IPS-20b (cell line): ENCODE data around the gene RINL.

ENCODE experiments used
- H3K27ac ChIP-seq: one replicate; pipeline ENCODE4 v1.5.1; 2013; ENCODE audit warnings: low read length
- H3K27me3 ChIP-seq: 2 replicates; pipeline ENCODE4 v1.6.1; 2013; ENCODE audit warnings: mild to moderate bottlenecking, low read length, inconsistent platforms; ENCODE audit not compliant: insufficient read depth
- H3K36me3 ChIP-seq: 2 replicates; pipeline ENCODE4 v1.6.1; 2013; ENCODE audit warnings: low read depth, mild to moderate bottlenecking, inconsistent platforms, low read length, moderate library complexity; ENCODE audit not compliant: insufficient read depth
- H3K4me1 ChIP-seq: 2 replicates; pipeline ENCODE4 v1.6.1; 2013; ENCODE audit warnings: mild to moderate bottlenecking, control low read depth, inconsistent platforms, low read length, moderate library complexity; ENCODE audit not compliant: insufficient read depth
- H3K4me3 ChIP-seq: 2 replicates; pipeline ENCODE4 v1.5.1; 2013; ENCODE audit warnings: mild to moderate bottlenecking, low read length, inconsistent platforms
- H3K9ac ChIP-seq: 2 replicates; pipeline ENCODE4 v1.6.1; 2013; ENCODE audit warnings: low read depth, mild to moderate bottlenecking, inconsistent platforms, low read length, moderate library complexity
- H3K9me3 ChIP-seq: 2 replicates; pipeline ENCODE4 v1.6.1; 2013; ENCODE audit warnings: mild to moderate bottlenecking, low read depth, low read length, inconsistent platforms; ENCODE audit not compliant: insufficient read depth

Gene RINL

GRCh38 chr19:38915329-38916321 is 37.5 kb upstream of the RINL start:
- H3K9me3 ChIP-seq, result no peaks in the 10 kb centered on the region
- no peak overlapping the region for H3K4me3 ChIP-seq
- H3K27ac ChIP-seq, result no peak overlapping the region
- H3K27me3 ChIP-seq, result peaks cover 21% of the 10 kb centered on the region
- no peaks in the 10 kb centered on the region for H3K4me1 ChIP-seq
- H3K36me3 ChIP-seq, result peaks cover 3% of the 10 kb centered on the region
- no peak overlapping the region for H3K9ac ChIP-seq

- Histone ChIP-seq H3K27ac (no peak overlapping the region), H3K9me3 (no peaks in the 10 kb centered on the region), H3K4me1 (no peaks in the 10 kb centered on the region), H3K27me3 (peaks cover 21% of the 10 kb centered on the region), H3K36me3 (no peaks in the 10 kb centered on the region), H3K4me3 (no peak overlapping the region), H3K9ac (no peak overlapping the region)
Observed at GRCh38 chr19:38913958-38914357, 35.9 kb upstream of the RINL start.

GRCh38 chr19:38912600-38913514 is 34.8 kb upstream of the RINL start:
- Histone ChIP-seq H3K9me3 (no peaks in the 10 kb centered on the region), H3K4me3 (no peak overlapping the region), H3K27me3 (peaks cover 21% of the 10 kb centered on the region), H3K27ac (no peak overlapping the region), H3K9ac (no peak overlapping the region), H3K36me3 (no peaks in the 10 kb centered on the region), H3K4me1 (no peaks in the 10 kb centered on the region)

- Histone ChIP-seq H3K9ac (no peak overlapping the region), H3K4me3 (no peak overlapping the region), H3K27me3 (peaks cover 21% of the 10 kb centered on the region), H3K27ac (no peak overlapping the region), H3K36me3 (no peaks in the 10 kb centered on the region), H3K9me3 (no peaks in the 10 kb centered on the region), H3K4me1 (no peaks in the 10 kb centered on the region)
Observed at GRCh38 chr19:38911388-38912001, 33.4 kb upstream of the RINL start.

- no peaks in the 10 kb centered on the region for H3K9me3 ChIP-seq
- H3K36me3 ChIP-seq, result peaks cover 5% of the 10 kb centered on the region; the same call in 1 of the 2 replicates
- no peaks in the 10 kb centered on the region for H3K4me1 ChIP-seq
- H3K9ac ChIP-seq, result no peak overlapping the region
- H3K4me3 ChIP-seq, result no peak overlapping the region
- peaks cover 21% of the 10 kb centered on the region for H3K27me3 ChIP-seq
- no peak overlapping the region for H3K27ac ChIP-seq
Observed at GRCh38 chr19:38910488-38910887, 32.4 kb upstream of the RINL start.

GRCh38 chr19:38908911-38909310 is 30.8 kb upstream of the RINL start:
- Histone ChIP-seq H3K4me1 (no peaks in the 10 kb centered on the region), H3K4me3 (no peak overlapping the region), H3K36me3 (peaks cover 16% of the 10 kb centered on the region; the same call in 1 of the 2 replicates), H3K27ac (no peak overlapping the region), H3K9ac (no peak overlapping the region), H3K9me3 (no peaks in the 10 kb centered on the region), H3K27me3 (peaks cover 21% of the 10 kb centered on the region)

GRCh38 chr19:38907670-38908069 is 29.6 kb upstream of the RINL start:
- Histone ChIP-seq H3K27me3 (peaks cover 17% of the 10 kb centered on the region), H3K9ac (no peak overlapping the region), H3K27ac (no peak overlapping the region), H3K36me3 (peaks cover 16% of the 10 kb centered on the region; the same call in 1 of the 2 replicates), H3K4me3 (no peak overlapping the region), H3K4me1 (no peaks in the 10 kb centered on the region), H3K9me3 (no peaks in the 10 kb centered on the region)

- peaks cover 13% of the 10 kb centered on the region; the same call in 1 of the 2 replicates for H3K27me3 ChIP-seq
- H3K27ac ChIP-seq, result no peak overlapping the region
- H3K9ac ChIP-seq, result no peak overlapping the region
Observed at GRCh38 chr19:38907227-38907626, 29.2 kb upstream of the RINL start.

GRCh38 chr19:38905620-38906019 is 27.5 kb upstream of the RINL start:
- H3K9me3 ChIP-seq, result no peaks in the 10 kb centered on the region
- H3K27me3 ChIP-seq, result no peaks in the 10 kb centered on the region
- no peak overlapping the region for H3K27ac ChIP-seq
- no peak overlapping the region for H3K9ac ChIP-seq
- peaks cover 16% of the 10 kb centered on the region; the same call in 1 of the 2 replicates for H3K36me3 ChIP-seq
- peaks cover 3% of the 10 kb centered on the region; the same call in 1 of the 2 replicates for H3K4me1 ChIP-seq
- no peak overlapping the region for H3K4me3 ChIP-seq

More at GRCh38 chr19:38907227-38907626, 29.2 kb upstream of the RINL start:
- Histone ChIP-seq H3K9me3 (no peaks in the 10 kb centered on the region), H3K36me3 (peaks cover 16% of the 10 kb centered on the region; the same call in 1 of the 2 replicates), H3K4me3 (no peak overlapping the region), H3K4me1 (no peaks in the 10 kb centered on the region)

GRCh38 chr19:38904581-38905539 is 26.8 kb upstream of the RINL start:
- Histone ChIP-seq H3K4me1 (peaks cover 6% of the 10 kb centered on the region; the same call in 1 of the 2 replicates), H3K27ac (no peak overlapping the region), H3K36me3 (peaks cover 16% of the 10 kb centered on the region; the same call in 1 of the 2 replicates), H3K9me3 (no peaks in the 10 kb centered on the region), H3K4me3 (no peak overlapping the region), H3K27me3 (no peaks in the 10 kb centered on the region), H3K9ac (no peak overlapping the region)
